ENCODE measurements around the gene ASXL3. TPM values are rescaled to one million over a fixed set of nuclear protein-coding genes. Genes with fewer than 3 reads are reported as not detected.

Gene ASXL3
- total RNA-seq, 2 donors from 2014 or later, result 0.71 to 1.1 TPM

DNA sequence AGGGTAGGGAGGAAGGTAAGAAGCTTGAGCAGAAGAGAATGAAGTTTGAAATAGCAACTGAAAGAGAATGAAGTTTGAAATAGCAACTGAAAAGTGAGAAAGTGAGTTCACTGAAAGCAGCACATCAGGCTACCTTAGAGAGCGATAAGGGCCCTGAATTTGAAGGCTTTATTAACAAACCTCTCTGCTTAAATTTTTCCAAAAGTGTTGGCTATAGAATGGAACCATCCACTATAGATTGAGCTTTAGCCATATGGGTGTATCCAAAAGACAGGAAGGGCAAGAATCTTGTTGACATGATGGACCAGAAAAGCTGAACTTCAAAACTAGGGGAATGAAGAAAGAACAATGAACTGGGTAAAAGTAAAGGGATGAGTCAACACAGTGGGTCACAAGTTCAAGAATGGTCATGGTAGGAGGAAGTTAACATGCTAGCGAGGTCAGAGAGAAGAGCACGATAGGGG lies 122.5 kb downstream of the ASXL3 start:
- no peak overlapping the region for H3K27ac Mint-ChIP-seq

GRCh38 chr18:33702625-33703024 lies 124.6 kb downstream of the ASXL3 start:
- Histone ChIP-seq H3K27me3 (ENCODE audit: control insufficient read depth, insufficient read depth, low read length, poor library complexity, severe bottlenecking) (peaks cover 51% of the 10 kb centered on the region), H3K4me1 (ENCODE audit: control insufficient read depth, insufficient read depth, low read length) (no peaks in the 10 kb centered on the region), H3K4me3 (ENCODE audit: low read length) (no peak overlapping the region), H3K9ac (ENCODE audit: extremely low read depth, low read length, poor library complexity, severe bottlenecking) (no peak overlapping the region), H3K9me3 (ENCODE audit: control insufficient read depth, low read length) (peaks cover 13% of the 10 kb centered on the region), H3K27ac (ENCODE audit: low read depth, low read length) (no peak overlapping the region), H3K36me3 (ENCODE audit: control insufficient read depth, insufficient read depth, low read length) (no peaks in the 10 kb centered on the region)
- H3K36me3 Mint-ChIP-seq (ENCODE audit: low read depth), result no peaks in the 10 kb centered on the region
- DNase-seq, result no peak
- H3K4me3 Mint-ChIP-seq, result no peak overlapping the region
- WGBS, 2 experiments (ENCODE audit: insufficient coverage in 1 of 2, insufficient read length in 1 of 2), result 91% methylated on average over 1 of the region's 1 CpG; no CpG with 5 or more reads in 1 of the 2 experiments
- H3K9me3 Mint-ChIP-seq, result peaks cover 4% of the 10 kb centered on the region
- H3K27me3 Mint-ChIP-seq (ENCODE audit: insufficient read depth), result peaks cover 14% of the 10 kb centered on the region
- TF ChIP-seq, protein P1, sequence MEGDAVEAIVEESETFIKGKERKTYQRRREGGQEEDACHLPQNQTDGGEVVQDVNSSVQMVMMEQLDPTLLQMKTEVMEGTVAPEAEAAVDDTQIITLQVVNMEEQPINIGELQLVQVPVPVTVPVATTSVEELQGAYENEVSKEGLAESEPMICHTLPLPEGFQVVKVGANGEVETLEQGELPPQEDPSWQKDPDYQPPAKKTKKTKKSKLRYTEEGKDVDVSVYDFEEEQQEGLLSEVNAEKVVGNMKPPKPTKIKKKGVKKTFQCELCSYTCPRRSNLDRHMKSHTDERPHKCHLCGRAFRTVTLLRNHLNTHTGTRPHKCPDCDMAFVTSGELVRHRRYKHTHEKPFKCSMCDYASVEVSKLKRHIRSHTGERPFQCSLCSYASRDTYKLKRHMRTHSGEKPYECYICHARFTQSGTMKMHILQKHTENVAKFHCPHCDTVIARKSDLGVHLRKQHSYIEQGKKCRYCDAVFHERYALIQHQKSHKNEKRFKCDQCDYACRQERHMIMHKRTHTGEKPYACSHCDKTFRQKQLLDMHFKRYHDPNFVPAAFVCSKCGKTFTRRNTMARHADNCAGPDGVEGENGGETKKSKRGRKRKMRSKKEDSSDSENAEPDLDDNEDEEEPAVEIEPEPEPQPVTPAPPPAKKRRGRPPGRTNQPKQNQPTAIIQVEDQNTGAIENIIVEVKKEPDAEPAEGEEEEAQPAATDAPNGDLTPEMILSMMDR (conservative IDR thresholded peaks at IDR 0.05), result no peak
- H3K27ac Mint-ChIP-seq, result no peak overlapping the region
- H3K4me1 Mint-ChIP-seq, result no peaks in the 10 kb centered on the region

More for the DNA sequence above, 122.5 kb downstream of the ASXL3 start:
- Mint-ChIP-seq H3K27me3 (ENCODE audit: insufficient read depth) (peaks cover 11% of the 10 kb centered on the region), H3K4me3 (no peak overlapping the region), H3K4me1 (peaks cover 7% of the 10 kb centered on the region), H3K9me3 (peaks cover 8% of the 10 kb centered on the region), H3K36me3 (ENCODE audit: low read depth) (no peaks in the 10 kb centered on the region)
- Histone ChIP-seq H3K36me3 (ENCODE audit: control insufficient read depth, insufficient read depth, low read length) (no peaks in the 10 kb centered on the region), H3K9ac (ENCODE audit: extremely low read depth, low read length, poor library complexity, severe bottlenecking) (no peak overlapping the region), H3K4me3 (ENCODE audit: low read length) (no peak overlapping the region), H3K9me3 (ENCODE audit: control insufficient read depth, low read length) (peaks cover 18% of the 10 kb centered on the region), H3K27ac (ENCODE audit: low read depth, low read length) (no peak overlapping the region), H3K4me1 (ENCODE audit: control insufficient read depth, insufficient read depth, low read length) (no peaks in the 10 kb centered on the region), H3K27me3 (ENCODE audit: control insufficient read depth, insufficient read depth, low read length, poor library complexity, severe bottlenecking) (peaks cover 59% of the 10 kb centered on the region)
- 89 to 100% methylated on average over 2 to 3 of the region's 3 CpGs for WGBS, 2 experiments (ENCODE audit: insufficient coverage in 1 of 2, insufficient read length in 1 of 2)
- TF ChIP-seq, protein P1 (conservative IDR thresholded peaks at IDR 0.05), result no peak
- DNase-seq, result no peak

DNA sequence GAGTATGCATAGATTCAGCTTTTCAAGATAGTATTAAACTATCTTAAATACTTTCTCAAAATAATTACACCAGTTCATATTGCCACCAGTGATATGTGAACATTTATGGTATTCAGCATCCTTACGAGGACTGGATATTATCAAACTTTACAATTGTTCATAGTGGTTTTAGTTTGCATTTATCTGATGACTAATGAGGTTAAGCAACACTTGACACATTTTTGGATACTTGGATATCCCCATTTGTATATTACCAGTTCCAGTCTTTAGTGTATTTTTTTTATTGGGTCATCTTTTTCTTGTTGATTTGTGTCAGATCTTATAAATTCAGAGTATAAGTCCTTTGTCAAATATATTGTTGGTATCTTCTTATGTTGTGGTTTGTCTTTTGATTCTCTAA lies 128.4 kb downstream of the ASXL3 start:
- H3K27ac Mint-ChIP-seq, result no peak overlapping the region
- H3K9me3 Mint-ChIP-seq, result no peaks in the 10 kb centered on the region
- H3K9me3 ChIP-seq (ENCODE audit: control insufficient read depth, low read length), result no peaks in the 10 kb centered on the region
- H3K4me1 ChIP-seq (ENCODE audit: control insufficient read depth, insufficient read depth, low read length), result no peaks in the 10 kb centered on the region
- H3K4me1 Mint-ChIP-seq, result no peaks in the 10 kb centered on the region
- peaks cover 16% of the 10 kb centered on the region for H3K27me3 ChIP-seq (ENCODE audit: control insufficient read depth, insufficient read depth, low read length, poor library complexity, severe bottlenecking)
- no peak for DNase-seq
- no peak overlapping the region for H3K9ac ChIP-seq (ENCODE audit: extremely low read depth, low read length, poor library complexity, severe bottlenecking)
- 20% methylated on average over 1 of the region's 1 CpG; no CpG with 5 or more reads in 1 of the 2 experiments for WGBS, 2 experiments (ENCODE audit: insufficient coverage in 1 of 2, insufficient read length in 1 of 2)
- no peaks in the 10 kb centered on the region for H3K36me3 Mint-ChIP-seq (ENCODE audit: low read depth)
- TF ChIP-seq, protein P1 (conservative IDR thresholded peaks at IDR 0.05), result no peak
- no peaks in the 10 kb centered on the region for H3K36me3 ChIP-seq (ENCODE audit: control insufficient read depth, insufficient read depth, low read length)
- H3K4me3 ChIP-seq (ENCODE audit: low read length), result no peak overlapping the region
- peaks cover 14% of the 10 kb centered on the region for H3K27me3 Mint-ChIP-seq (ENCODE audit: insufficient read depth)
- no peak overlapping the region for H3K4me3 Mint-ChIP-seq
- H3K27ac ChIP-seq (ENCODE audit: low read depth, low read length), result no peak overlapping the region
